Epithelial cell of proximal tubule (primary cell): ENCODE results near the gene CELF1. TPM values are rescaled to one million over a fixed set of nuclear protein-coding genes. Genes with fewer than 3 reads are reported as not detected.

Experiments
- DNase-seq: peaks from one replicate; pipeline ENCODE4 v3.0.0-alpha.2; 2011; ENCODE audit warnings: low read depth
- H3K4me3 ChIP-seq: 2 replicates; pipeline ENCODE4 v1.5.1; 2011; ENCODE audit warnings: low read depth, mild to moderate bottlenecking, low read length
- CTCF ChIP-seq: conservative IDR thresholded peaks from 2 replicates; pipeline ENCODE4 v1.5.1; 2012; ENCODE audit warnings: low read depth, mild to moderate bottlenecking, low read length
- total RNA-seq: library from RNA; depleted of rRNA; stranded (reverse); fragments of >200 nt; gene quantifications from 2 replicates; pipeline ENCODE4 v1.2.3, GENCODE V29; 2015

Gene CELF1
- total RNA-seq, 1 donor from 2014 or later = 64.8 TPM

GRCh38 chr11:47437218-47437745 lies 115.7 kb downstream of the CELF1 start:
- DNase-seq = no peak
- no peak overlapping the region for H3K4me3 ChIP-seq
- no peak for TF ChIP-seq CTCF

- H3K4me3 ChIP-seq = no peak overlapping the region
- no peak for TF ChIP-seq CTCF
- no peak for DNase-seq
Measured at GRCh38 chr11:47436726-47437125, 116.2 kb downstream of the CELF1 start.

- DNase-seq = no peak
- no peak overlapping the region for H3K4me3 ChIP-seq
- TF ChIP-seq CTCF = no peak
Measured at GRCh38 chr11:47435687-47436086, 117.2 kb downstream of the CELF1 start.

GRCh38 chr11:47434011-47434786 lies 118.7 kb downstream of the CELF1 start:
- no peak overlapping the region for H3K4me3 ChIP-seq
- TF ChIP-seq CTCF = no peak
- no peak for DNase-seq

GRCh38 chr11:47433157-47433556 lies 119.8 kb downstream of the CELF1 start:
- H3K4me3 ChIP-seq = no peak overlapping the region
- no peak for TF ChIP-seq CTCF
- DNase-seq = no peak

GRCh38 chr11:47431356-47432083 lies 121.4 kb downstream of the CELF1 start:
- DNase-seq = no peak
- TF ChIP-seq CTCF = no peak

More at GRCh38 chr11:47431356-47432083, 121.4 kb downstream of the CELF1 start:
- no peak overlapping the region for H3K4me3 ChIP-seq
